NCI-H1092 treated with DMSO at 0.1 percent for 48 hours (cell line): ENCODE measurements around the gene RNF13.
"Not testable (repeated sequence)": the region's sequence is repeated elsewhere in the genome, so short reads cannot be mapped to it uniquely, and the experiment has no call there.

Source experiments
- DNase-seq: peaks from one replicate; lab custom pipeline; 2025; lab: John Stamatoyannopoulos, UW

Gene RNF13

GRCh38 chr3:149898771-149899170 is 85.8 kb downstream of the RNF13 start:
- no peak for DNase-seq

- DNase-seq: no peak
Measured at GRCh38 chr3:149900322-149900721, 87.3 kb downstream of the RNF13 start.

GRCh38 chr3:149901770-149902169 is 88.8 kb downstream of the RNF13 start:
- DNase-seq: no peak

- DNase-seq: no peak
Measured at GRCh38 chr3:149902498-149903139, 89.6 kb downstream of the RNF13 start.

GRCh38 chr3:149906036-149906435 is 93.0 kb downstream of the RNF13 start:
- no peak for DNase-seq

GRCh38 chr3:149908424-149908957 is 95.5 kb downstream of the RNF13 start:
- no peak for DNase-seq

GRCh38 chr3:149909923-149910322 is 96.9 kb downstream of the RNF13 start:
- DNase-seq: no peak

GRCh38 chr3:149917124-149917667 is 104.2 kb downstream of the RNF13 start:
- DNase-seq: no peak

- no peak for DNase-seq
Measured at GRCh38 chr3:149919509-149919908, 106.5 kb downstream of the RNF13 start.

GRCh38 chr3:149920119-149920518 is 107.1 kb downstream of the RNF13 start:
- DNase-seq: no peak

GRCh38 chr3:149933008-149933407 is 120.0 kb downstream of the RNF13 start:
- DNase-seq: no peak

GRCh38 chr3:149933858-149934257 is 120.8 kb downstream of the RNF13 start:
- DNase-seq: no peak

- no peak for DNase-seq
Measured at GRCh38 chr3:149934524-149934923, 121.5 kb downstream of the RNF13 start.

- peak; percentile 13 for DNase-seq
Measured at GRCh38 chr3:149936812-149937230, 123.8 kb downstream of the RNF13 start.

- not testable (repeated sequence) for DNase-seq
Measured at GRCh38 chr3:149938392-149939055, 125.5 kb downstream of the RNF13 start.

- no peak for DNase-seq
Measured at GRCh38 chr3:149941186-149941585, 128.2 kb downstream of the RNF13 start.

GRCh38 chr3:149941946-149942345 is 128.9 kb downstream of the RNF13 start:
- DNase-seq: no peak

- DNase-seq: no peak
Measured at GRCh38 chr3:149942409-149942808, 129.4 kb downstream of the RNF13 start.

- DNase-seq: not testable (repeated sequence)
Measured at GRCh38 chr3:149943966-149944365, 131.0 kb downstream of the RNF13 start.

- DNase-seq: no peak
Measured at GRCh38 chr3:149947231-149947630, 134.2 kb downstream of the RNF13 start.

- no peak for DNase-seq
Measured at GRCh38 chr3:149949181-149949580, 136.2 kb downstream of the RNF13 start.

GRCh38 chr3:149954812-149955211 is 141.8 kb downstream of the RNF13 start:
- DNase-seq: no peak

GRCh38 chr3:149955449-149955848 is 142.4 kb downstream of the RNF13 start:
- no peak for DNase-seq
